Fibroblast of pulmonary artery (primary cell): ENCODE data around the gene HP.

Experiments used
- DNase-seq: peaks from one replicate; pipeline ENCODE4 v3.0.0-alpha.2; 2010; ENCODE audit warnings: low read depth
- H3K4me3 ChIP-seq: replicated peaks from 2 replicates; pipeline ENCODE4 v1.5.1; 2011; ENCODE audit warnings: low read depth, mild to moderate bottlenecking, control low read depth, low read length, moderate library complexity
- CTCF ChIP-seq: IDR thresholded peaks from 2 replicates; pipeline ENCODE4 v1.5.1; 2011; ENCODE audit warnings: mild to moderate bottlenecking, control low read depth, low read length, inconsistent platforms; ENCODE audit errors: missing control alignments

The HP gene

GRCh38 chr16:72043058-72043457, 11.2 kb upstream of the HP start:
- TF ChIP-seq CTCF = no peak
- DNase-seq = no peak
- no peak overlapping the region for H3K4me3 ChIP-seq

- no peak for TF ChIP-seq CTCF
- no peak overlapping the region for H3K4me3 ChIP-seq
- no peak for DNase-seq
Measured at GRCh38 chr16:72043539-72043938, 10.8 kb upstream of the HP start.

GRCh38 chr16:72044296-72044695, 10.0 kb upstream of the HP start:
- TF ChIP-seq CTCF = no peak
- DNase-seq = no peak
- no peak overlapping the region for H3K4me3 ChIP-seq

GRCh38 chr16:72044825-72045359, 9.4 kb upstream of the HP start:
- no peak for TF ChIP-seq CTCF
- H3K4me3 ChIP-seq = no peak overlapping the region
- DNase-seq = no peak

- DNase-seq = no peak
- no peak for TF ChIP-seq CTCF
- no peak overlapping the region for H3K4me3 ChIP-seq
Measured at GRCh38 chr16:72049110-72049509, 5.2 kb upstream of the HP start.

- no peak overlapping the region for H3K4me3 ChIP-seq
- DNase-seq = no peak
- TF ChIP-seq CTCF = no peak
Measured at GRCh38 chr16:72050769-72051464, 3.4 kb upstream of the HP start.

- DNase-seq = no peak
- TF ChIP-seq CTCF = no peak
- no peak overlapping the region for H3K4me3 ChIP-seq
Measured at GRCh38 chr16:72051818-72052217, 2.5 kb upstream of the HP start.
